GM19043 (cell line): ENCODE measurements around the gene AKR1A1.
"Not testable (repeated sequence)": the region's sequence is repeated elsewhere in the genome, so short reads cannot be mapped to it uniquely, and the experiment has no call there.

ENCODE experiments used
- ATAC-seq: cut with Tn5 transposase; IDR thresholded peaks from one replicate; pipeline ENCODE4 v1.9.1; 2021; ENCODE audit warnings: low read depth; ENCODE audit not compliant: unreplicated experiment

AKR1A1 gene

GRCh38 chr1:45567911-45568310 is 17.3 kb downstream of the AKR1A1 start:
- ATAC-seq, result no peak

- no peak for ATAC-seq
Measured at GRCh38 chr1:45568421-45568820, 17.8 kb downstream of the AKR1A1 start.

GRCh38 chr1:45569571-45569961 is 18.9 kb downstream of the AKR1A1 start:
- no peak for ATAC-seq

- ATAC-seq, result peak; percentile 59
Measured at GRCh38 chr1:45569962-45570581, 19.4 kb downstream of the AKR1A1 start.

GRCh38 chr1:45570631-45571030 is 20.0 kb downstream of the AKR1A1 start:
- no peak for ATAC-seq

- ATAC-seq, result no peak
Measured at GRCh38 chr1:45573231-45573804, 22.7 kb downstream of the AKR1A1 start.

GRCh38 chr1:45574105-45574626 is 23.5 kb downstream of the AKR1A1 start:
- no peak for ATAC-seq

- peak; percentile 81 for ATAC-seq
Measured at GRCh38 chr1:45583264-45583665, 32.6 kb downstream of the AKR1A1 start.

- peak; percentile 39 for ATAC-seq
Measured at GRCh38 chr1:45583666-45584350, 33.2 kb downstream of the AKR1A1 start, which contains the start of gene NASP. NASP (plus strand) TSS chr1:45584041; CDS start chr1:45584147, 106 bp downstream.

- ATAC-seq, result no peak
Measured at GRCh38 chr1:45584351-45585109, 33.9 kb downstream of the AKR1A1 start.

GRCh38 chr1:45585110-45585426 is 34.4 kb downstream of the AKR1A1 start:
- no peak for ATAC-seq

- ATAC-seq, result no peak
Measured at GRCh38 chr1:45585496-45586075, 35.0 kb downstream of the AKR1A1 start.

GRCh38 chr1:45586769-45587168 is 36.1 kb downstream of the AKR1A1 start:
- ATAC-seq, result no peak

- no peak for ATAC-seq
Measured at GRCh38 chr1:45589861-45590260, 39.2 kb downstream of the AKR1A1 start.

GRCh38 chr1:45594412-45594811 is 43.8 kb downstream of the AKR1A1 start:
- ATAC-seq, result no peak

GRCh38 chr1:45596765-45597164 is 46.1 kb downstream of the AKR1A1 start:
- ATAC-seq, result not testable (repeated sequence)

- ATAC-seq, result no peak
Measured at GRCh38 chr1:45604239-45604638, 53.6 kb downstream of the AKR1A1 start.

GRCh38 chr1:45607404-45608074 is 56.9 kb downstream of the AKR1A1 start:
- no peak for ATAC-seq

- no peak for ATAC-seq
Measured at GRCh38 chr1:45608175-45609156, 57.8 kb downstream of the AKR1A1 start.
